NCI-H2029 (cell line): ENCODE results near the gene NDUFA13.

ENCODE experiments used
- DNase-seq: peaks from one replicate; lab custom pipeline; 2025; lab: John Stamatoyannopoulos, UW

Gene NDUFA13

GRCh38 chr19:19489804-19490204, 26.2 kb upstream of the NDUFA13 start:
- DNase-seq: no peak

DNA sequence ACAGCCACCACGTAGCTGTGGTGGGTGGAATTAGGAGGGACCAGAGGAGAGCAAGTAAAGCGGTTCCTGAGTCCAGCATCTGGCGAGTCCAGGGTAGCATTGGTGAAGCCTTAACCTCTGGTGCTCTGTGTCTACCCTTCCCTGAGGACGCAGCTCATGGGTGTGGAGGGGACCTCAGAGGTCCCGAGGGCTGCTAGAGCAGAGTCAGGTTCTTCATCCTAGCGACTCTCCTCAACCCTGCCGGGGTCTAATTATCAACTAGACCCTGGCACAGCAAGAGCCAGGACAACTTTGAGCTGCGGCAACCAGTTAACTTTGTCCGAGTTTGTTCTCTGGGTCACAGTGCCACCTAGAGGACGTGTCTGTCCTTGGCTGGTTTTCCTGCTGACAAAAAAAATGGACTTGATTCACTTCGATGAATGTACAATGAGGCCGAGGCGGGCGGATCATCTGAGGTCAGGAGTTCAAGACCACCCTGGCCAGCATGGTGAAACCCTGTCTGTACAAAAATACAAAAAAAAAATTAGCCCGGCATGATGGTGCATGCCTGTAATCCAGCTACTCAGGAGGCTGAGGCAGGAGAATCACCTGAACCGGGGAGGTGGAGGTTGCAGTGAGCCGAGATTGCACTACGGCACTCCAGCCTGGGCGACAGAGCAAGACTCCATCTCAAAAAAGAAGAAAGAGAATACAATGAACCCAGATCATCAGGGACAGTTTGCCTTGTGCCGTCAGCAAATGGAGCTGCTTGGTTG, 25.6 kb upstream of the NDUFA13 start:
- peak; percentile 34 for DNase-seq

DNA sequence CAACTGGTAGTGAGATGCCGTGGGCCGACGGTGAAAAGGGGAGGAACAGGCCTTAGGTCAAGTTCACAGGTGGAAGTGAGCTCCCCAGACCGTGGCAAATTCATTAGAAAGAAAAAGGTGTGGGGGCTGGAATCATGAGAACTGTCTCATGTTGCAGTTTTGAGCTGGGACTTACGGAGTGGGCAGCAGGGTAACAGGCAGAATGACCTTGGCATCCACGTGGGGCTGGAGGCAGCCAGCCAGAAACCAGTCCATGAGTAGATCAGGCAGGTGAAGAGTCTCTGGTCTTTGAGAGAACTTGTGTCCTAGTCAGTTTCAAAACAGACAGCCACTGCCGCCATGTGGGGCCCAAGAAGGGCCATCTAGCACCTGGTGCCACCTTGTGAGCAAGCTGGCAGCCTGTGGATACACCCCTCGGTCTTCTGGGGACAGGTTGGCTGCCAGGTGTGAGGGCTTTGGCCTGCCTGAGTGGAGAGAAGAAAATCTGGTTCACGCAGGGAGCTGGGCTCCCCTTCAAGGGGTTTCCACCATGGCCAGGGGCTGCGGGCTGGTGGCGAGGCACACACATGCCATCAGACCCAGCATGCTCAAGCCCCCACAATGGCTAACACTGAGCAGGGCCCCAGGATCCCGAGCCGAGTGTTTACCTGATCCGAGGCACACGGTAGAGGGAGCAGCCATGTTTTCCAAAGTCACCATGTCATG, 24.6 kb upstream of the NDUFA13 start:
- DNase-seq: no peak

DNA sequence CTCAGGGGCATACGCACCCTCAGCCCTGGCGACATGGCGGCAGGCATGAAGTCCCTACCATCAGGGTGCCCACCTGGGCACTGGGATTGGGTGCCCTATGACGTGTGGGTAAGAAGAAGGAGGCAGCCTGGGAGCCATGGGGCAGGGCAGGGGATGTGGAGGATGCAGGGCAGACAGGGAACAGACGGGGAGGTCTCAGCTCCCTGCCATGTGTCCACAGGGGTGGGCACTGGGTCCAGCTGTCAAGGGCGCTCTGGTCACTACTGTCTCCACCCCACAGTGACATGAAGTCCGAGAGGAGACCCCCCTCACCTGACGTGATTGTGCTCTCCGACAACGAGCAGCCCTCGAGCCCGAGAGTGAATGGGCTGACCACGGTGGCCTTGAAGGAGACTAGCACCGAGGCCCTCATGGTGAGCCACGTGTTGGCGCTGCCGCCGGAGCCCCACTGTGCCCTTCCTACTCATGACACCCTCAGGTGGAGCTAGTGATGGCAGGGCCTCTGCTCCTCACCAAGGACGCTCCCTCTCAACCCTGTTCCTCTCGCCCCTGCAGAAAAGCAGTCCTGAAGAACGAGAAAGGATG, 23.9 kb upstream of the NDUFA13 start:
- DNase-seq: no peak

DNA sequence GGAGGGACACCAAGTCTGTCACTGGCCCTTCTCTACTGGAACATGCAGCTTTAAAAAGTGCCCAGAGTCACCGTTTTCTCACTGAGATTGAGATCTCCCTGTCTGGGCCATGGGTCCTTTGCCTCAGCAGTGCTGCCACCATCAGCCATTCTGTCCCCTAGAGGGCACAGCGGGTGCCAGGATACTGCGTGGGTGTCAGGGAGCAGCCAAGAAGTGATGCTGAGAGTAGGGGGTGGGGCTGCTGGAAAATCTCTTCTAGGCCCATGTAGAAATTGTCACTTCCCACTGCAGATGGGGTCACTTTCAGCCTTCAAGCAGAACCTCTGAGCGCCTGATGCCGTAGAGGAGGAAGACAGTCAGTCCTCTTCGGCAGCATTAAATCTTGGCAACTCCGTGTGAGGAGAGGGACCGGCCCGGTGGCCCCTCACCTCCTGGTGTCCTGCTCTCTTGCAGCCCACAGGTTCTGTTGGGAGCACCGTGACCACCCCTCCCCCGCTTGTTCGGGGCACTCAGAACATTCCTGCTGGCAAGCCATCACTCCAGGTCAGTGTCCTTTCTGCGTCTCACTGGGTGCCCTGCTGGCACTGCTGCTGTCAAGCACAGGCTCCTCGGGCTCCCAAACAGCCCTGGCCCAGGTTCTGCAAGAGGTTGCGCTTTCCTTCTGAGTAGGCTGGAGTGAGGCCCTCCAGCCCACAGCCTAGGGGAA, 22.0 kb upstream of the NDUFA13 start:
- DNase-seq: no peak

DNA sequence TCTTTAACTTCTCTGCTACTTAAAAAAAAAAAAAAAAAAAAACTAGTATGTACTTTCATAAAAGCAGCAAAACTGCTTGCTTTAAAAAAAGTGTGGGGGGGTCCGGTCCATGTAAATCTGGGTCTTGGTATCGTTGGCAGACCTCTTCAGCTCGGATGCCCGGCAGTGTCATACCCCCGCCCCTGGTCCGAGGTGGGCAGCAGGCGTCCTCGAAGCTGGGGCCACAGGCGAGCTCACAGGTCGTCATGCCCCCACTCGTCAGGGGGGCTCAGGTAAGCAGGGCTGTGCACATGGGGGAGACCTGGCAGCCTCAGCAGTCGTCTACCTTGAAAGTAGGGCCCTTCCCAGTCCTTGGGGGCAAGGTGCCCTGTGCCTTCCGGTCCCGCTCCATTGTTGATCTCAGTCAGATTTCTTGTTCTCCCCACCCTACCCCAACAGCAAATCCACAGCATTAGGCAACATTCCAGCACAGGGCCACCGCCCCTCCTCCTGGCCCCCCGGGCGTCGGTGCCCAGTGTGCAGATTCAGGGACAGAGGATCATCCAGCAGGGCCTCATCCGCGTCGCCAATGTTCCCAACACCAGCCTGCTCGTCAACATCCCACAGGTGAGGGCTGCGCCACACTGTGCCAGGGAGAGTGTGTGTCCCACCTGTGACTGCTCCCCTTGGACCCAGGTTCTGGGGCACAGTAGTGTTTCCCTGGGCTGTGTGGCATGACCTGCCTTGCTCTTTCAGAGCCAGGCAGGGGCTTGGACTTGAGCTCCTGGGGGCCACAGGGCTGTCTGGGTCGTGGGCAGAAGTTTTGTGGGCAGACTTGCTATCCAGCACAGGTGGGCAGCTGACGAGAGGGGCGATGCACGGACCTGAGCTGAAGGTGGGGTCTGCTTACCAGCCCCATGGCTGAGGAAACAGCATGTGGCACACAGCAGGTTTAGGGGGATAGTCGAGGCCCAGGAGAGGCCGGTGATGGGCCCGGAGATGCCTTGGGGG, 20.1 kb upstream of the NDUFA13 start:
- no peak for DNase-seq

GRCh38 chr19:19498255-19498991, 17.6 kb upstream of the NDUFA13 start:
- DNase-seq: no peak

- no peak for DNase-seq
Measured at GRCh38 chr19:19499272-19499995, 16.6 kb upstream of the NDUFA13 start.

DNA sequence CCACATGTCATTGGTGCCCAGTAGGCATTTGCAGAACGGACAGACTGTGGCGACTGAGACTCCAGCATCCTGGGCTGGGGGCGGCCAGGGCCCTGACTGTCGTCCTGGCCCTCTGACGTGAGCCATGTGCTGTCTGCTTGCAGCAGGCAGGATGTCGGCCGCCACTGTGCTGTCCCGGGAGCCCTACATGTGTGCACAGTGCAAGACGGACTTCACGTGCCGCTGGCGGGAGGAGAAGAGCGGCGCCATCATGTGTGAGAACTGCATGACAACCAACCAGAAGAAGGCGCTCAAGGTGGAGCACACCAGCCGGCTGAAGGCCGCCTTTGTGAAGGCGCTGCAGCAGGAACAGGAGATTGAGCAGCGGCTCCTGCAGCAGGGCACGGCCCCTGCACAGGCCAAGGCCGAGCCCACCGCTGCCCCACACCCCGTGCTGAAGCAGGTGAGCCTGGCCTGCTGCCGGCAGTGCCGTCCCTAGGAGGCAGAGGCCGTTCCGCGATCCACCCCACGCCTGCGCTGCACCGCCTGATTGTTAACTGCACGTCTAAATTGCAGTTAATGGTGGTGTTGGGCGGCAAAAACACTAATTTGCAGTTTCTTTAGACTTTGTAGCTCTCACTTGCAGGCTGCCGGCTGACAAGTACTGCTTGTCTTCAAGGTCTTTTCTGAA, 14.9 kb upstream of the NDUFA13 start:
- no peak for DNase-seq

GRCh38 chr19:19501798-19502197, 14.2 kb upstream of the NDUFA13 start:
- DNase-seq: no peak

GRCh38 chr19:19502281-19502680, 13.7 kb upstream of the NDUFA13 start:
- DNase-seq: no peak

DNA sequence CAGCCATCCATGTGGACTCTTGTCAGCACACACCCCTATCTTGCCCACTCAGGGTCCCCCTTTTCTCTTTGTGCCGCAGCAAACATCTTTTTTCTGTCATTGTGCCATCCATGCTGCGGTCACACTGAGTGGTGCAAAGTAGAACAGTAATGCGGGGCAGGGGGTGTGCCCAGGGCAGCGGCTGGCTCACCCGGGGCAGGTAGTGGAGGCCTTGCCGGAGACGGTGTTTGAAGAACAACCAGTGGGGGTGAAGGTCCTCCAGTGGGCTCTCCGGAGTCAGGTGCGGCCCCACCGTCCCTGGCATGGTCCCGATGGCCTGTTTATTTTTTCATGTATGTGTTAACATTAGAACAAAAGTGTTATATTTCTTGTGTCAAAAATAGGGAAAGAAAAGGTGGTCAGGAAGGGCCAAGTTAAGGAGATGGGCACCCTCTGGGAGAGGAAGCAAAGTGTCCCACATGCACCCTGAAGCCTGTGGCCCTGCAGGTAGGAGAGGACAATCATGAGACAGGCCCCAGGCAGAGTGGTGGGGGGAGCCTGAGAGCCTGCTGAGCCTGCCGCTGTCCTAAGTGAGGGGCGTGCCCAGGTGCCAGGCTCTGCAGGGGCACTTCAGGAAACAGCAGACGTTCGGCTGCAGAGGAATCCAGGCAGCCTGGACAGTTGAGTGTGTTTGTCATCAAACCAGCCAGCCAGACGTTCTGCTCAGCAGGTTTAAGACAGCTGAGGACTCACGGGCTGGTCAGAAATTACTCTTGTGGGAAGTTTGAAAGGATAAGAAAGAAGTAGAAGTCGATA, 13.0 kb upstream of the NDUFA13 start:
- no peak for DNase-seq

DNA sequence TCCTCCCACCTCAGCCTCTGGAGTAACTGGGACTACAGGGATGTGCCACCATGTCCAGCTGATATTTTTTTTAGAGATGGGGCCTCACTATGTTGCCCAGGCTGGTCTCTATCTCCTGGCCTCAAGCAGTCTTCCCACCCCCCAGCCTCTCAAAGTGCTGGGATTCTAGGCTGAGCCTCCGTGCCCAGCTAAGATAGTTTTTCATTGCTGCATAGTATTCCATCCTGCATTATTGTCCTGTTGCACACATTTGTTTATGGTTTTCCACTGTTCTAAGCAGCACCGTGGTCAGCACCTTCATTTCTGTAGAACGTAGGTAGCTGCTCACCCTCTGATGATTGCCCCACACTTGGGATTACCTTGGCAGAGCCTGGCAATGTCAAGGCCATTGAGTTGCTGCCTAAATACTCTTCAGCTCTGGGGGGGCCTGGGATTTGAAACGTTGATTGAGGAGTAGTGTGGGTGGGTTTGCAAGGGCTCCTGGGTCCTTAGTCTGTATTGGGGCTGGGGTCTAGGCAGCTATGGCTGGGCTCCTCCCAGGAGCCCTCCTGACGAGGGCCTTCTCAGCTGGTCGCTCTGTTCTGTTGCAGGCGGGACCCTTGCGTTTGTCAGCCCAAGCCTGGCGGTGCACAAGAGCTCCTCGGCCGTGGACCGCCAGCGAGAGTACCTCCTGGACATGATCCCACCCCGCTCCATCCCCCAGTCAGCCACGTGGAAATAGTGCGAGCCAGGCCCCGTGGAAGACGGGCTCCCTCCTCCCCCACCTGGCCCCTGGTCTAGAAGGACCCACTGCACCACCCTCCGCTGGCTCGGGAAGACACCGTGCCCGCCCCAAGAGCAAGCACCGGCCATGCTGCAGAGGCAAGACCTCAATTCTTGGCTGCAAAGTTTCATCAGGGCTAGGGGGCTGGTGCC, 11.0 kb upstream of the NDUFA13 start:
- DNase-seq: no peak

GRCh38 chr19:19505669-19506326, 10.2 kb upstream of the NDUFA13 start:
- no peak for DNase-seq

- no peak for DNase-seq
Measured at GRCh38 chr19:19506592-19506991, 9.4 kb upstream of the NDUFA13 start.

DNA sequence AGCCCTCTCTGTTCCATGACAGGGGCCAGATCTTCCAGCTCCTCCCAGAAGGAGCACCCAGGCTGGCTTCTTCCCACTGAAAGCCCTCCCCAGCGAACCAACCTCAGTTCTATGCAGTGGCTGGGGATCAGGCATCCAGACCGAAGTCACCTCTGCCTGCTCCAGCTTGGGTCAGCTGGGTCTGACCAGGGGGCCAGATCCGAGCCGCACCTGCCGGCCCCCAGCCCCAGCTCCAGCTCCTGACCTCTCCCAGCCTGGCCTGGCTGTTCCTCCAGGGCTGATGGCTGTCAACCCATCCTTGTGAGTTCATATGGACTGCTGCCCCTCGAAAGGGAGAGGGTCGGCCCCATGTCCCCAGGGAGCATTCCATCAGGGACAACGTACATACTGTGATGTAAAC, 8.7 kb upstream of the NDUFA13 start:
- no peak for DNase-seq

GRCh38 chr19:19508217-19508616, 7.8 kb upstream of the NDUFA13 start:
- no peak for DNase-seq
